Trophoblast cell (in vitro differentiated cells and primary cell): ENCODE results near the gene BHLHE40.

Experiments
- DNase-seq, 2 donors: peaks; one replicate each; pipeline ENCODE4 v3.0.0-alpha.2; 2016
- H2AFZ ChIP-seq: 2 replicates; pipeline ENCODE4 v1.6.1; 2013; ENCODE audit warnings: low read length, moderate library complexity, mild to moderate bottlenecking; ENCODE audit not compliant: insufficient read depth, poor library complexity
- H2AK5ac ChIP-seq: 2 replicates; pipeline ENCODE4 v1.6.1; 2013; ENCODE audit warnings: mild to moderate bottlenecking, low read length
- H2BK120ac ChIP-seq: 2 replicates; pipeline ENCODE4 v1.6.1; 2013; ENCODE audit warnings: low read length, mild to moderate bottlenecking, moderate library complexity; ENCODE audit not compliant: insufficient read depth, poor library complexity
- H2BK12ac ChIP-seq: 2 replicates; pipeline ENCODE4 v1.6.1; 2013; ENCODE audit warnings: mild to moderate bottlenecking, low read length, moderate library complexity
- H2BK5ac ChIP-seq: 2 replicates; pipeline ENCODE4 v1.6.1; 2013; ENCODE audit warnings: low read length, low read depth, moderate library complexity, mild to moderate bottlenecking; ENCODE audit not compliant: poor library complexity
- H3K14ac ChIP-seq: 2 replicates; pipeline ENCODE4 v1.6.1; 2013; ENCODE audit warnings: mild to moderate bottlenecking, low read length
- H3K18ac ChIP-seq: 2 replicates; pipeline ENCODE4 v1.6.1; 2013; ENCODE audit warnings: mild to moderate bottlenecking, low read length
- H3K23ac ChIP-seq: 2 replicates; pipeline ENCODE4 v1.6.1; 2013; ENCODE audit warnings: low read length
- H3K27ac ChIP-seq: 2 replicates; pipeline ENCODE4 v1.5.1; 2013; ENCODE audit warnings: low read depth, mild to moderate bottlenecking, inconsistent platforms, low read length, moderate library complexity
- H3K27me3 ChIP-seq: 2 replicates; pipeline ENCODE4 v1.6.1; 2013; ENCODE audit warnings: inconsistent platforms, mild to moderate bottlenecking, low read length, moderate library complexity; ENCODE audit not compliant: insufficient read depth
- H3K36me3 ChIP-seq, 2 experiments: 1 replicate in 1 of 2; 2 replicates in 1 of 2; pipeline ENCODE4 v1.6.1; 2013; ENCODE audit warnings: low read length in 2 of 2, mild to moderate bottlenecking in 2 of 2, moderate library complexity in 1 of 2; ENCODE audit not compliant: insufficient read depth in 2 of 2, control insufficient read depth in 1 of 2
- H3K4ac ChIP-seq: 2 replicates; pipeline ENCODE4 v1.6.1; 2013; ENCODE audit warnings: low read depth, mild to moderate bottlenecking, low read length, moderate library complexity
- H3K4me1 ChIP-seq, 2 experiments: 1 replicate in 1 of 2; 2 replicates in 1 of 2; pipeline ENCODE4 v1.6.1; 2013; ENCODE audit warnings: low read length in 2 of 2, mild to moderate bottlenecking in 2 of 2, moderate library complexity in 1 of 2; ENCODE audit not compliant: insufficient read depth in 2 of 2, control insufficient read depth in 1 of 2
- H3K4me2 ChIP-seq: 2 replicates; pipeline ENCODE4 v1.6.1; 2013; ENCODE audit warnings: inconsistent platforms, mild to moderate bottlenecking, low read length, moderate library complexity
- H3K4me3 ChIP-seq: 2 replicates; pipeline ENCODE4 v1.5.1; 2013; ENCODE audit warnings: mild to moderate bottlenecking, low read depth, low read length, inconsistent platforms
- H3K79me1 ChIP-seq: one replicate; pipeline ENCODE4 v1.6.1; 2013; ENCODE audit warnings: low read length
- H3K79me2 ChIP-seq: 2 replicates; pipeline ENCODE4 v1.6.1; 2013; ENCODE audit warnings: low read length, mild to moderate bottlenecking; ENCODE audit not compliant: control insufficient read depth, insufficient read depth, poor library complexity
- H3K9ac ChIP-seq: 2 replicates; pipeline ENCODE4 v1.6.1; 2013; ENCODE audit warnings: mild to moderate bottlenecking, low read length
- H3K9me3 ChIP-seq: 2 replicates; pipeline ENCODE4 v1.6.1; 2013; ENCODE audit warnings: low read depth, mild to moderate bottlenecking, control low read depth, inconsistent platforms, low read length; ENCODE audit not compliant: insufficient read depth
- H4K12ac ChIP-seq: 2 replicates; pipeline ENCODE4 v1.6.1; 2013; ENCODE audit warnings: low read depth, mild to moderate bottlenecking, low read length, moderate library complexity
- H4K8ac ChIP-seq: 2 replicates; pipeline ENCODE4 v1.6.1; 2013; ENCODE audit warnings: low read depth, mild to moderate bottlenecking, low read length, moderate library complexity
- H4K91ac ChIP-seq: one replicate; pipeline ENCODE4 v1.6.1; 2013; ENCODE audit warnings: low read depth, mild to moderate bottlenecking, low read length, moderate library complexity
- WGBS: extraction: QIAGEN DNeasy Blood & Tissue Kit; methylation state at CpG from one replicate; pipeline ENCODE4 v1.1.7; 2013; ENCODE audit warnings: missing lambda C conversion rate; ENCODE audit not compliant: insufficient read length, insufficient coverage; ENCODE audit errors: extremely low coverage; 5-methylcytosine and 5-hydroxymethylcytosine counted together

Gene BHLHE40

GRCh38 chr3:5007873-5008272 is 28.6 kb downstream of the BHLHE40 start:
- H3K27ac ChIP-seq: no peak overlapping the region
- no peak overlapping the region for H2AFZ ChIP-seq
- no peak for DNase-seq
- H2BK12ac ChIP-seq: no peak overlapping the region
- H4K8ac ChIP-seq: no peak overlapping the region
- no peak overlapping the region for H3K18ac ChIP-seq
- no peak overlapping the region for H3K4me3 ChIP-seq
- H4K12ac ChIP-seq: no peak overlapping the region
- no peak overlapping the region for H3K4me2 ChIP-seq
- no peaks in the 10 kb centered on the region for H3K9me3 ChIP-seq
- H3K36me3 ChIP-seq: no peaks in the 10 kb centered on the region
- H3K14ac ChIP-seq: no peak overlapping the region
- no peak overlapping the region for H3K23ac ChIP-seq
- H3K27me3 ChIP-seq: no peaks in the 10 kb centered on the region
- no peak overlapping the region for H2AK5ac ChIP-seq
- H4K91ac ChIP-seq: no peak overlapping the region
- no peak overlapping the region for H3K9ac ChIP-seq
- peaks cover 23% of the 10 kb centered on the region for H3K79me1 ChIP-seq
- no peak overlapping the region for H2BK5ac ChIP-seq
- H2BK120ac ChIP-seq: no peak overlapping the region
- no peaks in the 10 kb centered on the region for H3K79me2 ChIP-seq
- no CpG with 5 or more reads among the region's 6 CpGs for WGBS
- no peak overlapping the region for H3K4ac ChIP-seq
- peaks cover 16 to 18% of the 10 kb centered on the region in 2 experiments for H3K4me1 ChIP-seq

GRCh38 chr3:5009506-5010109 is 30.4 kb downstream of the BHLHE40 start:
- Histone ChIP-seq H3K9me3 (no peaks in the 10 kb centered on the region), H3K79me2 (no peaks in the 10 kb centered on the region)
- no CpG with 5 or more reads among the region's 12 CpGs for WGBS

GRCh38 chr3:5010140-5010539 is 30.9 kb downstream of the BHLHE40 start:
- no peak overlapping the region for H3K4ac ChIP-seq
- no peaks in the 10 kb centered on the region for H3K27me3 ChIP-seq
- no peak overlapping the region for H2BK5ac ChIP-seq
- peaks cover 11 to 19% of the 10 kb centered on the region in 2 experiments for H3K4me1 ChIP-seq
- H4K91ac ChIP-seq: no peak overlapping the region
- no peak overlapping the region for H3K9ac ChIP-seq
- no peak overlapping the region for H4K8ac ChIP-seq
- no peak overlapping the region for H2BK120ac ChIP-seq
- no peak overlapping the region for H3K23ac ChIP-seq
- no peak overlapping the region for H2AK5ac ChIP-seq
- H3K18ac ChIP-seq: no peak overlapping the region
- H3K36me3 ChIP-seq: no peaks in the 10 kb centered on the region
- H2AFZ ChIP-seq: no peak overlapping the region
- peaks cover 17% of the 10 kb centered on the region for H3K79me1 ChIP-seq
- no peak for DNase-seq
- H3K4me2 ChIP-seq: no peak overlapping the region
- no peak overlapping the region for H2BK12ac ChIP-seq
- no peaks in the 10 kb centered on the region for H3K9me3 ChIP-seq
- WGBS: no CpG with 5 or more reads among the region's 6 CpGs
- H3K4me3 ChIP-seq: no peak overlapping the region
- H3K27ac ChIP-seq: no peak overlapping the region
- no peak overlapping the region for H3K14ac ChIP-seq
- H4K12ac ChIP-seq: no peak overlapping the region
- no peaks in the 10 kb centered on the region for H3K79me2 ChIP-seq

More at GRCh38 chr3:5009506-5010109, 30.4 kb downstream of the BHLHE40 start:
- H3K14ac ChIP-seq: no peak overlapping the region
- peaks cover 16 to 19% of the 10 kb centered on the region in 2 experiments for H3K4me1 ChIP-seq
- no peak overlapping the region for H3K4me2 ChIP-seq
- peak overlapping the region; percentile 18 for H2BK120ac ChIP-seq
- no peak overlapping the region for H3K27ac ChIP-seq
- H2BK12ac ChIP-seq: peak overlapping the region; percentile 82
- H4K12ac ChIP-seq: no peak overlapping the region
- peak overlapping the region; percentile 39 for H2AK5ac ChIP-seq
- H3K4ac ChIP-seq: no peak overlapping the region
- DNase-seq: no peak
- H3K9ac ChIP-seq: no peak overlapping the region
- peak overlapping the region; percentile 30 for H4K91ac ChIP-seq
- no peaks in the 10 kb centered on the region for H3K27me3 ChIP-seq
- no peak overlapping the region for H3K4me3 ChIP-seq
- no peak overlapping the region for H2AFZ ChIP-seq
- no peak overlapping the region for H3K18ac ChIP-seq
- H3K79me1 ChIP-seq: peaks cover 23% of the 10 kb centered on the region
- H3K23ac ChIP-seq: no peak overlapping the region
- H4K8ac ChIP-seq: no peak overlapping the region
- no peak overlapping the region for H2BK5ac ChIP-seq
- H3K36me3 ChIP-seq: no peaks in the 10 kb centered on the region

DNA sequence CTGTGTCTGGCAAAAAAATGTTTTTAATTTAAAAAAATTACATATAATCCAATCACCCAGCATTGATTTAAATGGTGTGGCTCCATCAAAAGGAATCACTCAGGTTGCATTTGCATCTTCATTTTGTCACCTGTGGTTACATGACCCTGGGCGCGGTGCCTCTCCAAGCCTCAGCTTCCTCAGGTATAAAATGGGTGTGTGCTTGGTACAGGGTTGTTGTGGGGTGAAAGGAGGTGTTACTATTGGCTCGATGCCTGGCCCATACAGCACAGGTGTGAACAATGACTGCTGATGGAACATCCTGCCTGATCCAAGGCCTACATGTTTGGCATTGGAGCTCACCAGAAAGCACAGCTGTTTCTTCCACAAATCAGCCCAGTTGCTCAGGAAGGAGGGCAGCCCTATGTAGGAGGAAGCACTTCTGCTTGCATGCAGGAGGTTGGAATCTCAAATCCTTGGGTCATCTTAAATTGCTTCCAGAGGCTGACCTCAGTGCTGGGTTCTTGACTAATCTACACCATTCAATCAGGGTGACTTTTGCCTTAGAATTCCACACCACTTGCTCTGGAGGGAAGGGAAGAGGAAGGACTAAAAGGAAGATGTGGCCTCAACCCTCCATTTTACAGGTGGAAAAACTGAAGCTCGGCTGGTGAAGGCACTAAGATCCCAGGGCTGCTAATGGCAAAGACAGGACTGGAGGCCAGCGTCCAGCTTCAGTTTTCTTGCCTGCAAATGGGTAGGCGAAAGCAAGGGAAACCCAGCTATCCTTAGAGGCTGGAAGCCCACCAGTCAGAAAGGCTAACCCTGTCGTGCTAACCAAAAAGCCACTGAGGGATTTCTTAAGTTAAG is 31.7 kb downstream of the BHLHE40 start:
- H3K4me2 ChIP-seq: no peak overlapping the region
- no peak overlapping the region for H2AK5ac ChIP-seq
- no peak overlapping the region for H4K12ac ChIP-seq
- no peak overlapping the region for H3K9ac ChIP-seq
- no peak for DNase-seq
- no peaks in the 10 kb centered on the region for H3K9me3 ChIP-seq
- no peak overlapping the region for H3K18ac ChIP-seq
- no CpG with 5 or more reads among the region's 7 CpGs for WGBS
- H3K4ac ChIP-seq: no peak overlapping the region
- H2AFZ ChIP-seq: no peak overlapping the region
- no peak overlapping the region for H4K8ac ChIP-seq
- peak overlapping the region; percentile 23 for H2BK120ac ChIP-seq
- H3K79me1 ChIP-seq: peaks cover 17% of the 10 kb centered on the region
- peak overlapping the region; percentile 43 for H2BK5ac ChIP-seq
- H3K23ac ChIP-seq: no peak overlapping the region
- no peaks in the 10 kb centered on the region for H3K79me2 ChIP-seq
- peak overlapping the region; percentile 64 for H4K91ac ChIP-seq
- H2BK12ac ChIP-seq: peak overlapping the region; percentile 70
- no peaks in the 10 kb centered on the region for H3K27me3 ChIP-seq
- H3K27ac ChIP-seq: peak overlapping the region; percentile 37
- H3K4me3 ChIP-seq: no peak overlapping the region
- no peaks in the 10 kb centered on the region for H3K36me3 ChIP-seq
- H3K4me1 ChIP-seq: peaks cover 11 to 19% of the 10 kb centered on the region in 2 experiments
- H3K14ac ChIP-seq: peak overlapping the region; percentile 16
